Muscle layer of duodenum (tissue), 2 donors: ENCODE results near the gene CD24.
"Not testable (repeated sequence)": the region's sequence is repeated elsewhere in the genome, so short reads cannot be mapped to it uniquely, and the experiment has no call there.

Experiments used
- H3K27ac ChIP-seq: one replicate; pipeline ENCODE4 v1.7.0; 2013; ENCODE audit warnings: mild to moderate bottlenecking, low read length
- H3K27me3 ChIP-seq: one replicate; pipeline ENCODE4 v1.7.0; 2013; ENCODE audit warnings: low read depth, mild to moderate bottlenecking, control low read depth, low read length
- H3K36me3 ChIP-seq, 2 donors: one replicate each; pipeline ENCODE4 v1.7.0; 2013; ENCODE audit warnings: low read length in 2 of 2, control low read depth in 1 of 2, mild to moderate bottlenecking in 1 of 2; ENCODE audit not compliant: insufficient read depth in 2 of 2, control insufficient read depth in 1 of 2
- H3K4me1 ChIP-seq, 2 donors: one replicate each; pipeline ENCODE4 v1.7.0; 2013; ENCODE audit warnings: low read length in 2 of 2, mild to moderate bottlenecking in 2 of 2, control low read depth in 1 of 2, moderate library complexity in 1 of 2; ENCODE audit not compliant: insufficient read depth in 2 of 2, control insufficient read depth in 1 of 2
- H3K4me3 ChIP-seq, 2 donors: one replicate each; pipeline ENCODE4 v1.7.0; 2013; ENCODE audit warnings: low read length in 2 of 2, low read depth in 1 of 2, mild to moderate bottlenecking in 1 of 2
- H3K9me3 ChIP-seq, 2 donors: one replicate each; pipeline ENCODE4 v1.7.0; 2013; ENCODE audit warnings: low read length in 2 of 2, control low read depth in 1 of 2, mild to moderate bottlenecking in 1 of 2; ENCODE audit not compliant: control insufficient read depth in 1 of 2
- donor health status: healthy.

CD24 gene, protein sequence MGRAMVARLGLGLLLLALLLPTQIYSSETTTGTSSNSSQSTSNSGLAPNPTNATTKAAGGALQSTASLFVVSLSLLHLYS

DNA sequence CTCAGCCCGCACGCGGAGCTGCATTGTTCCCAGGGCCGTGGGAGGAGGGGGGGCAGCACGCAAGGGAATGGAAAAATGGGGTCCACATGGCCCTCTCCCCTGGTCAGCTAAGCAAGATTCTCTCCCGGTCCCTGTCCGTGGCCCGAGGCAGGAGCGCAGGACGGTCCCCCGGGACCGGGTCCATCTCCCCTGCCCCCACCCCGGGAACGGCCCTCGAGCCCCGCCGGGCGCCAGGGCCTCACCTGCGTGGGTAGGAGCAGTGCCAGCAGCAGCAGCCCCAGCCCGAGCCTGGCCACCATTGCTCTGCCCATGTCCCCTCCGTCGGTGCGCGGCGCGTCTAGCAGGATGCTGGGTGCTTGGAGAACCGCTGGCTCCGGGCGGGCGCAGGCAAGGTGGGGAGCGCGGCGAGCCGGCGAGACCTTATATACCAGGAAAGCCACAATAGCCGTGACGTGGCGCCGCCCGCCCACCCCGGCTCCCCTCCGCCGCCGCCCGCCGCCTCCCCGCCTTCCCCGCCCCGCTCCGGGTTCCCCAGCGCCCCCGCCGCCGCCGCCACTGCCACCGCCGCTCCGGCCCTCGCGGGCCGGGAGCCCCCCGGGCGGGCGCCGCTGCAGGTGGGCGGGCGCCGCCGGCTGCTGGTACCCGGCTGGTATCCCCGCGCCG, at the start of gene CD24:
CD24 (minus strand) TSS at position 394 of the 663 bp plus-strand sequence; CDS start at position 311, 83 bp downstream.
- Histone ChIP-seq H3K4me1 (peaks cover 0 to 18% of the 10 kb centered on the region in 2 donors), H3K27me3 (peaks cover 21% of the 10 kb centered on the region), H3K4me3 (peak within 1 kb of the TSS; percentile 59 to 81), H3K9me3 (no peaks in the 10 kb centered on the region), H3K36me3 (no peaks in the 10 kb centered on the region), H3K27ac (peak within 1 kb of the TSS; percentile 67)

- Histone ChIP-seq H3K4me3 (no peak overlapping the region), H3K4me1 (no peaks in the 10 kb centered on the region), H3K27ac (no peak overlapping the region), H3K36me3 (no peaks in the 10 kb centered on the region), H3K27me3 (no peaks in the 10 kb centered on the region), H3K9me3 (no peaks in the 10 kb centered on the region)
Measured at GRCh38 chr6:107021446-107022185, 47.1 kb upstream of the CD24 start.

DNA sequence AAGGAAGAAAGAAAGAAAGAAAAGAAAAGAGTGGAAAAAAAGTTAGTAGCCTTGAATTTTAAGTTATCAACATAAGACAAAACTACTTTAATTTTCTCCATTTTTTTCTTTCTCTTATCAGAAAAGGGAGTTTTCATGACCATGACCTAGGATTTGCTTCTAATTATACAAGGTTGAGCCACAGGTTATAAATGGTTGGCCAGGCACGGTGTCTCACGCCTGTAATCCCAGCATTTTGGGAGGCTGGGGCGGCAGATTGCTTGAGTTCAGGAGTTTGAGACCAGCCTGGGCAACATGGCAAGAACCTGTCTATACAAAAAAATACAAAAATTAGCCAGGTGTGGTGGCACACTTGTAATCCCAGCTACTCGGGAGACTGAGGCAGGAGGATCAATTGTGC, 45.7 kb upstream of the CD24 start:
- H3K27me3 ChIP-seq: no peaks in the 10 kb centered on the region
- no peak overlapping the region for H3K27ac ChIP-seq
- H3K4me3 ChIP-seq: no peak overlapping the region
- no peaks in the 10 kb centered on the region for H3K9me3 ChIP-seq
- no peaks in the 10 kb centered on the region for H3K36me3 ChIP-seq
- no peaks in the 10 kb centered on the region for H3K4me1 ChIP-seq

DNA sequence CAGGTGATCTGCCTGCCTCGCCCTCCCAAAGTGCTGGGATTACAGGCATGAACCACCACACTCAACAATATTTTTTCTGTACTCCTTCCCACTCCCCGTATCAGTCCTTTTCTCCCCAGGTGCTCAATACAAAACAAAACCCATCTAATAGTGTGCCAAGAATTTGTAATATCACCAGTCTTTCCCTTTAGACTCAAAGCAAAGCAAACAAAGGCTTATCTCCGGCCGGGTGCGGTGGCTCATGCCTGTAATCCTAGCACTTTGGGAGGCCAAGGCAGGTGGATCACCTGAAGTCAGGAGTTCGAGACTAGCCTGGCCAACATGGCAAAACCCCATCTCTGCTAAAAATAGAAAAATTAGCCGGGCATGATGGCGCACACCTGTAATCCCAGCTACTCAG, 45.1 kb upstream of the CD24 start:
- not testable (repeated sequence) for H3K27me3 ChIP-seq

DNA sequence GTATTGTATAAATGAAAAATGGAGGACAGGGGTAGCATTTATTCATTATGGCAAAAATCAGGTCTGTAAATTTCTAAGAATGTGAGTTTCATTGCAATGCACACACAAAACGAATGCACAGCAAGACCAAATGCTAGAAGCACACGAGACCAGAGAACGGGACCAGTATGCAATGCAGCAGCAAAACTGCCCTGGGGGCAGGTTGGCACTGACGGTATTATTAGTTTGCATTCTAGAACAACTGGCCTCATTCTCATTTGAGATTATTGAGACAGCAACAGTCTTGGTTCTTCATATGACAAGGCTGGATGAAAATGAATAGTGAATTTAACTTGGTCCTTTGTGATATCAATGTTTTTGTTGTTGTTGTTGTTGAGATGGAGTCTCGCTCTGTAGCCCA, 44.5 kb upstream of the CD24 start:
- H3K36me3 ChIP-seq: no peaks in the 10 kb centered on the region
- H3K4me3 ChIP-seq: no peak overlapping the region
- no peaks in the 10 kb centered on the region for H3K27me3 ChIP-seq
- H3K9me3 ChIP-seq: no peaks in the 10 kb centered on the region
- H3K27ac ChIP-seq: no peak overlapping the region
- no peaks in the 10 kb centered on the region for H3K4me1 ChIP-seq

More for the DNA sequence above, 45.1 kb upstream of the CD24 start:
- not testable (repeated sequence) for H3K4me1 ChIP-seq, H3K27ac ChIP-seq, H3K4me3 ChIP-seq, H3K9me3 ChIP-seq, H3K36me3 ChIP-seq

DNA sequence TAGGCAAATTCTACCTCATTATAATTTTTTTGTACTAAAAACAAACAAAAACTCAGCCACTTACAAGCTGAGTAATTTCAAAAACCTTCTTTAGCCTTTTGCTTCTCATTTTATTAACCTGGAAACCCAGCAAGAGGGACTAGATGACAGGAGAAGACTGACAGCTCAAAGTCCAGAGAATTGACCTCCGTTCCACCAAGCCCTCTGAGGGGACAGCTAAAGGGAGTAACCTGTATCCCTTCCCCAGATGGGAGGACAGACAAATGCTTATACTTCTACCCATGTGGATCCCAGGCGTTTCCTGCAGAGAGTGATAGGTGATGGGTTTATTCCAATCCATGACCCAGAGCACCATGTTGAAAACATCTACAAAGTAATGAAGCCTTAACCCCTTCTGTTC, 35.0 kb upstream of the CD24 start:
- Histone ChIP-seq H3K4me1 (no peaks in the 10 kb centered on the region), H3K27ac (no peak overlapping the region), H3K4me3 (no peak overlapping the region), H3K36me3 (no peaks in the 10 kb centered on the region), H3K27me3 (no peaks in the 10 kb centered on the region), H3K9me3 (no peaks in the 10 kb centered on the region)

- H3K27ac ChIP-seq: no peak overlapping the region
- H3K4me3 ChIP-seq: no peak overlapping the region
- H3K27me3 ChIP-seq: no peaks in the 10 kb centered on the region
- no peaks in the 10 kb centered on the region for H3K9me3 ChIP-seq
- H3K36me3 ChIP-seq: no peaks in the 10 kb centered on the region
- no peaks in the 10 kb centered on the region for H3K4me1 ChIP-seq
Measured at GRCh38 chr6:106997392-106998158, 23.0 kb upstream of the CD24 start.

- Histone ChIP-seq H3K9me3 (no peaks in the 10 kb centered on the region), H3K4me3 (no peak overlapping the region), H3K36me3 (no peaks in the 10 kb centered on the region), H3K27me3 (no peaks in the 10 kb centered on the region), H3K27ac (no peak overlapping the region), H3K4me1 (no peaks in the 10 kb centered on the region)
Measured at GRCh38 chr6:106995640-106996039, 21.1 kb upstream of the CD24 start.

- not testable (repeated sequence) for H3K4me3 ChIP-seq, H3K4me1 ChIP-seq, H3K9me3 ChIP-seq, H3K27me3 ChIP-seq, H3K27ac ChIP-seq, H3K36me3 ChIP-seq
Measured at GRCh38 chr6:106989737-106990136, 15.2 kb upstream of the CD24 start.

DNA sequence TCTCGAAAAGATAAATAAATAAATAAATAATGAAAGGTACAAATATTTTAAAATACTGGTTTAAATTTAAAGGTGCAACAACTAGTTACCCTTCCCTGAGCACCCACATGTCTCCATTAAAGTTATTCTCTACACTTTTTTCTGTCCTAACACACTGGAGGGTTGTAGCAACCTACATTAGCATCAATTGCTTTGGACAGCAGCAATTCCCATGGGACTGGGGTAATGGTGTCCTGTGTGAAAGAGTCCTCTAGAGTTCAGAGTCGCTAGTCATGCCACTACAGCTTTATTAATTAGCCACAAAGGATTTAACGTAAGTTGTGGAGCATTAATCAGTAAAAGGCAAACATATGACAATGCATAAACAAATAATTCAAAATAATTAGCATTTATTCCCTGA, 14.1 kb upstream of the CD24 start:
- Histone ChIP-seq H3K27me3 (no peaks in the 10 kb centered on the region), H3K4me1 (no peaks in the 10 kb centered on the region), H3K36me3 (no peaks in the 10 kb centered on the region), H3K9me3 (no peaks in the 10 kb centered on the region), H3K27ac (no peak overlapping the region), H3K4me3 (no peak overlapping the region)

- Histone ChIP-seq H3K4me3 (no peak overlapping the region), H3K4me1 (no peaks in the 10 kb centered on the region), H3K9me3 (no peaks in the 10 kb centered on the region), H3K36me3 (no peaks in the 10 kb centered on the region), H3K27me3 (no peaks in the 10 kb centered on the region), H3K27ac (no peak overlapping the region)
Measured at GRCh38 chr6:106981926-106982325, 7.4 kb upstream of the CD24 start.
